Measurements from ENCODE around the gene RLF.
A peak's percentile ranks its signal among the peaks of the same experiment; 100 is the strongest.

The RLF gene

GRCh38 chr1:40161125-40161887 lies at the start of gene RLF:
Gene RLF, plus strand, starts transcription at chr1:40161387. Its CDS starts 13 bp downstream, at chr1:40161400.
- DNase-seq (ENCODE audit: low read depth): peak; percentile 90

- DNase-seq (ENCODE audit: low read depth): no peak
Measured at GRCh38 chr1:40114400-40114799, 46.8 kb upstream of the RLF start.

- no peak for DNase-seq (ENCODE audit: low read depth)
Measured at GRCh38 chr1:40120128-40120527, 41.1 kb upstream of the RLF start.

- DNase-seq (ENCODE audit: low read depth): no peak
Measured at GRCh38 chr1:40122855-40123254, 38.3 kb upstream of the RLF start.

- DNase-seq (ENCODE audit: low read depth): peak; percentile 77
Measured at GRCh38 chr1:40130892-40131291, 30.3 kb upstream of the RLF start.

GRCh38 chr1:40132383-40133311 lies 28.5 kb upstream of the RLF start:
- DNase-seq (ENCODE audit: low read depth): peak; percentile 5

GRCh38 chr1:40133312-40133665 lies 27.9 kb upstream of the RLF start:
- DNase-seq (ENCODE audit: low read depth): no peak

GRCh38 chr1:40133839-40134238 lies 27.3 kb upstream of the RLF start:
- no peak for DNase-seq (ENCODE audit: low read depth)

GRCh38 chr1:40140211-40140973 lies 20.8 kb upstream of the RLF start:
- DNase-seq (ENCODE audit: low read depth): peak; percentile 69

- DNase-seq (ENCODE audit: low read depth): peak; percentile 84
Measured at GRCh38 chr1:40141878-40142535, 19.2 kb upstream of the RLF start.

GRCh38 chr1:40143891-40144575 lies 17.2 kb upstream of the RLF start:
- peak; percentile 62 for DNase-seq (ENCODE audit: low read depth)

- no peak for DNase-seq (ENCODE audit: low read depth)
Measured at GRCh38 chr1:40151457-40152079, 9.6 kb upstream of the RLF start.

GRCh38 chr1:40153073-40153770 lies 8.0 kb upstream of the RLF start:
- peak; percentile 73 for DNase-seq (ENCODE audit: low read depth)

- no peak for DNase-seq (ENCODE audit: low read depth)
Measured at GRCh38 chr1:40155135-40155534, 6.1 kb upstream of the RLF start.

- no peak for DNase-seq (ENCODE audit: low read depth)
Measured at GRCh38 chr1:40155910-40156309, 5.3 kb upstream of the RLF start.

- no peak for DNase-seq (ENCODE audit: low read depth)
Measured at GRCh38 chr1:40160806-40161124, 422 bp upstream of the RLF start.

- DNase-seq (ENCODE audit: low read depth): peak; percentile 6
Measured at GRCh38 chr1:40161888-40162397, 756 bp downstream of the RLF start.

- DNase-seq (ENCODE audit: low read depth): peak; percentile 48
Measured at GRCh38 chr1:40162753-40163441, 1.7 kb downstream of the RLF start.

GRCh38 chr1:40167317-40167716 lies 6.1 kb downstream of the RLF start:
- no peak for DNase-seq (ENCODE audit: low read depth)

Measured in amniotic epithelial cell (primary cell).